Measurements from ENCODE around the gene ECI1. TPM values are rescaled to one million over a fixed set of nuclear protein-coding genes. Genes with fewer than 3 reads are reported as not detected.

Gene ECI1
- total RNA-seq, 3 donors from 2014 or later = 88.5 to 129 (median 95.5) TPM

- DNase-seq = peak in 2 of 3 donors; percentile 32 to 41
- H3K4me3 ChIP-seq = no peak overlapping the region
- no peaks in the 10 kb centered on the region for H3K36me3 ChIP-seq (ENCODE audit: low read depth)
- no peaks in the 10 kb centered on the region for H3K9me3 ChIP-seq
- ATAC-seq = peak; percentile 34
- intact Hi-C loops (cut with DNase I, micrococcal nuclease) = no loop called here
- H3K4me1 ChIP-seq (ENCODE audit: low read depth) = no peaks in the 10 kb centered on the region
- no peak for TF ChIP-seq CTCF (IDR thresholded peaks at IDR 0.05)
Measured at GRCh38 chr16:2296661-2297505, 45.5 kb upstream of the ECI1 start.

- peak; percentile 9 for ATAC-seq
- Histone ChIP-seq H3K4me1 (ENCODE audit: low read depth) (no peaks in the 10 kb centered on the region), H3K4me3 (no peak overlapping the region), H3K36me3 (ENCODE audit: low read depth) (no peaks in the 10 kb centered on the region), H3K9me3 (no peaks in the 10 kb centered on the region)
- intact Hi-C loops (cut with DNase I, micrococcal nuclease) = no loop called here
- no peak for DNase-seq
- no peak for TF ChIP-seq CTCF (IDR thresholded peaks at IDR 0.05)
Measured at GRCh38 chr16:2295056-2295798, 43.8 kb upstream of the ECI1 start.

- ATAC-seq (no peak), DNase-seq (no peak)
Measured at GRCh38 chr16:2292221-2292620, 40.8 kb upstream of the ECI1 start.

GRCh38 chr16:2289282-2289681 lies 37.9 kb upstream of the ECI1 start:
- no peaks in the 10 kb centered on the region for H3K4me1 ChIP-seq (ENCODE audit: low read depth)
- no peak overlapping the region for H3K4me3 ChIP-seq
- DNase-seq = peak in 1 of 3 donors; percentile 45
- ATAC-seq = no peak
- no peak for TF ChIP-seq CTCF (IDR thresholded peaks at IDR 0.05)
- intact Hi-C loops (cut with DNase I, micrococcal nuclease) = no loop called here
- no peaks in the 10 kb centered on the region for H3K36me3 ChIP-seq (ENCODE audit: low read depth)
- no peaks in the 10 kb centered on the region for H3K9me3 ChIP-seq

More at GRCh38 chr16:2292221-2292620, 40.8 kb upstream of the ECI1 start:
- H3K4me1 ChIP-seq (ENCODE audit: low read depth) = no peaks in the 10 kb centered on the region
- no peak for TF ChIP-seq CTCF (IDR thresholded peaks at IDR 0.05)
- no peaks in the 10 kb centered on the region for H3K36me3 ChIP-seq (ENCODE audit: low read depth)
- intact Hi-C loops (cut with DNase I, micrococcal nuclease) = no loop called here
- H3K4me3 ChIP-seq = no peak overlapping the region
- H3K9me3 ChIP-seq = no peaks in the 10 kb centered on the region

GRCh38 chr16:2288726-2289125 lies 37.3 kb upstream of the ECI1 start:
- intact Hi-C loops (cut with DNase I, micrococcal nuclease) = no loop called here
- TF ChIP-seq CTCF (IDR thresholded peaks at IDR 0.05) = no peak
- Histone ChIP-seq H3K9me3 (no peaks in the 10 kb centered on the region), H3K36me3 (ENCODE audit: low read depth) (no peaks in the 10 kb centered on the region), H3K4me3 (no peak overlapping the region), H3K4me1 (ENCODE audit: low read depth) (no peaks in the 10 kb centered on the region)
- no peak for ATAC-seq
- DNase-seq = no peak

Data from mucosa of descending colon (tissue), 3 donors.